A549 (cell line): ENCODE measurements around the gene P3H2. TPM values are rescaled to one million over a fixed set of nuclear protein-coding genes. Genes with fewer than 3 reads are reported as not detected.
"Not testable (repeated sequence)": the region's sequence is repeated elsewhere in the genome, so short reads cannot be mapped to it uniquely, and the experiment has no call there.

Experiments used
- ATAC-seq, 2 experiments: fragments of 200-7000 bp in 1 of 2; fragments of >200 bp in 1 of 2; cut with Nextera tagmentation in 1 of 2; cut with Tn5 transposase in 1 of 2; 3 replicates each; pipeline versions ENCODE4 v1.8.0 to v1.9.1; 2018 to 2020; ENCODE audit warnings: mild to moderate bottlenecking in 1 of 2, moderate library complexity in 1 of 2
- CTCF ChIA-PET: fragments of 300-600 bp; sonication (Branson Sonifier 250); formaldehyde crosslinking; extraction: SDS; loops from one replicate; lab custom pipeline; 2021; ENCODE audit warnings: antibody characterized with exemption, inconsistent platforms; lab: Yijun Ruan, JAX
- POLR2A ChIA-PET: fragments of 350-600 bp; formaldehyde crosslinking; extraction: SDS; loops from one replicate; lab custom pipeline; 2021; ENCODE audit warnings: antibody characterized with exemption, inconsistent platforms; lab: Yijun Ruan, JAX
- DNase-seq, 2 experiments: peaks; one replicate each; pipeline versions ENCODE4 v3.0.0 to v3.0.0-alpha.2; 2011 to 2016; ENCODE audit warnings: low read depth in 1 of 2, low spot score in 1 of 2
- FAIRE-seq: peaks from 2 replicates; lab custom pipeline; 2011; peaks lifted over from hg19 to GRCh38; lab: Jason Lieb, UNC
- H3K27ac ChIP-seq, 2 experiments: fragments of >200 bp; sonication (Bioruptor Twin); formaldehyde crosslinking; 3 replicates each; pipeline ENCODE4 v1.5.1; 2016 to 2017
- H3K4me1 ChIP-seq: fragments of >200 bp; sonication (Bioruptor Twin); formaldehyde crosslinking; 3 replicates; pipeline ENCODE4 v1.6.1; 2016
- H3K4me2 ChIP-seq: fragments of >200 bp; sonication (Bioruptor Twin); formaldehyde crosslinking; 3 replicates; pipeline ENCODE4 v1.6.1; 2016
- H3K4me3 ChIP-seq: fragments of >200 bp; sonication (Bioruptor Twin); formaldehyde crosslinking; 3 replicates; pipeline ENCODE4 v1.5.1; 2016
- H3K9me3 ChIP-seq: fragments of >200 bp; sonication (Bioruptor Twin); formaldehyde crosslinking; 3 replicates; pipeline ENCODE4 v1.6.1; 2016
- CBX8 ChIP-seq: fragments of 200-600 bp; sonication (generic); IDR thresholded peaks from 2 replicates; pipeline ENCODE4 v1.6.1; 2016
- CHD2 ChIP-seq: fragments of 150-350 bp; IDR thresholded peaks from 2 replicates; pipeline ENCODE4 v1.6.1; 2014; ENCODE audit warnings: low read length; ENCODE audit not compliant: partially characterized antibody
- FOXS1 ChIP-seq: fragments of 250-450 bp; sonication (Bioruptor Pico); IDR thresholded peaks from 2 replicates; pipeline ENCODE4 v1.5.0; 2020; ENCODE audit warnings: mild to moderate bottlenecking, moderate library complexity
- HEYL ChIP-seq: fragments of 250-450 bp; sonication (Bioruptor Pico); IDR thresholded peaks from 2 replicates; pipeline ENCODE4 v1.8.0; 2021; ENCODE audit warnings: mild to moderate bottlenecking, moderate library complexity
- HOXB13 ChIP-seq: fragments of 250-450 bp; sonication (Bioruptor Pico); IDR thresholded peaks from 2 replicates; pipeline ENCODE4 v1.5.0; 2020; ENCODE audit warnings: low read depth, mild to moderate bottlenecking, moderate library complexity
- HOXB5 ChIP-seq: fragments of 250-450 bp; sonication (Bioruptor Pico); IDR thresholded peaks from 2 replicates; pipeline ENCODE4 v1.5.0; 2020; ENCODE audit warnings: mild to moderate bottlenecking, moderate library complexity
- JUNB ChIP-seq: fragments of >200 bp; sonication (Bioruptor Twin); formaldehyde crosslinking; IDR thresholded peaks from 2 replicates; pipeline ENCODE4 v1.6.1; 2016
- KDM1A ChIP-seq: fragments of 200-600 bp; sonication (generic); IDR thresholded peaks from 2 replicates; pipeline ENCODE4 v1.6.1; 2016; ENCODE audit warnings: low read depth, mild to moderate bottlenecking
- MAZ ChIP-seq: fragments of 150-350 bp; IDR thresholded peaks from 2 replicates; pipeline ENCODE4 v1.6.1; 2014; ENCODE audit warnings: antibody characterized with exemption, low read depth, low read length, borderline replicate concordance
- NPAS2 ChIP-seq: fragments of 250-450 bp; sonication (Bioruptor Pico); IDR thresholded peaks from 2 replicates; pipeline ENCODE4 v1.8.0; 2022; ENCODE audit warnings: mild to moderate bottlenecking, moderate library complexity, borderline replicate concordance
- NR3C1 ChIP-seq: fragments of >200 bp; sonication (Bioruptor Twin); formaldehyde crosslinking; IDR thresholded peaks from 3 replicates; pipeline ENCODE4 v1.6.1; 2017
- POLR2AphosphoS2 ChIP-seq: conservative IDR thresholded peaks from 2 replicates; pipeline ENCODE4 v1.6.1; 2012; ENCODE audit warnings: low read length, improper control_type of control experiment, inconsistent platforms
- RAD21 ChIP-seq, 2 experiments: fragments of >200 bp in 1 of 2; sonication (Bioruptor Twin) in 1 of 2; formaldehyde crosslinking in 1 of 2; IDR thresholded peaks in 1 of 2; conservative IDR thresholded peaks in 1 of 2; 2 replicates in 1 of 2; 3 replicates in 1 of 2; pipeline ENCODE4 v1.6.1; 2012 to 2018; ENCODE audit warnings: inconsistent platforms in 1 of 2
- RCOR1 ChIP-seq: fragments of 150-350 bp; IDR thresholded peaks from 2 replicates; pipeline ENCODE4 v1.6.1; 2014; ENCODE audit warnings: antibody characterized with exemption, low read length, low read depth
- SMC3 ChIP-seq: fragments of >200 bp; sonication (Bioruptor Twin); formaldehyde crosslinking; IDR thresholded peaks from 3 replicates; pipeline ENCODE4 v1.6.1; 2018; ENCODE audit warnings: inconsistent platforms
- ZSCAN20 ChIP-seq: fragments of 250-450 bp; sonication (Bioruptor Pico); IDR thresholded peaks from 2 replicates; pipeline ENCODE4 v1.8.0; 2022; ENCODE audit warnings: mild to moderate bottlenecking, moderate library complexity
- WGBS: methylation state at CpG from one replicate; pipeline ENCODE4 v1.1.6; 2017; ENCODE audit errors: missing lambda C conversion rate; 5-methylcytosine and 5-hydroxymethylcytosine counted together
- polyA plus RNA-seq, 4 experiments: library from polyadenylated mRNA; depleted of rRNA in 3 of 4; stranded (reverse); fragments of >200 nt; fragmentation: RNase III in 1 of 4; extraction: RNeasy Plus Mini Kit Qiagen cat#74134 plus additional on column Dnase treatment in 1 of 4; gene quantifications; 2 replicates in 3 of 4; 3 replicates in 1 of 4; pipeline ENCODE4 v1.2.3, GENCODE V29; 2011 to 2017
- TF ChIP-seq, protein P1 (sequence below): IDR thresholded peaks from 2 replicates; pipeline ENCODE4 v1.6.1; 2012
- TF ChIP-seq, protein P2 (sequence below): fragments of 250-450 bp; sonication (Bioruptor Pico); IDR thresholded peaks from 2 replicates; pipeline ENCODE4 v1.5.0; 2021; ENCODE audit warnings: mild to moderate bottlenecking, moderate library complexity, borderline replicate concordance
- TF ChIP-seq, protein P3 (sequence below): IDR thresholded peaks from 2 replicates; pipeline ENCODE4 v1.6.1; 2012
- TF ChIP-seq, protein P4 (sequence below): IDR thresholded peaks from 2 replicates; pipeline ENCODE4 v1.6.1; 2012; ENCODE audit warnings: low read depth, borderline replicate concordance

Gene P3H2
- polyA plus RNA-seq, 2 of the 4 experiments (the other 2 are of a cell fraction): 56.6 to 72.5 TPM

DNA sequence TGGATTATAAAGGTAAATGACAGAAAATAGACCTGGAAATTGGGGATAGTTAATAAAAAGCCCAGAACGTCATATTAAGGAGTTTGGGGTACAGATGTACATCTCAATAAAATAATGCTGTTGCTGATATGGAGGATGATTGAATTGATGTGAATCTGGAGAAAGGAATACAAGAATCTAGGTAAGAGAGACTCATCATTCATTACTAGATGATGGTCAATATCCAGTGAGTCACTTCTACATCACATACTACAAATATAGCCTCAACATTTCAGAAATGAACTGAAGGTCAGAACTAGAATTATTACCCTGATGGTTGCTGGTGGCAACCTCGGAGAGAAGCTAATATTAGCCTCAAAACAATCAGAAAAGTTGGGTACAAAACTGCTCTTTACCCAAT lies 37.6 kb upstream of the P3H2 start:
- H3K4me3 ChIP-seq: no peak overlapping the region
- no peak overlapping the region for H3K4me2 ChIP-seq
- H3K9me3 ChIP-seq: no peaks in the 10 kb centered on the region
- no peak overlapping the region for H3K27ac ChIP-seq
- TF ChIP-seq, protein P1, sequence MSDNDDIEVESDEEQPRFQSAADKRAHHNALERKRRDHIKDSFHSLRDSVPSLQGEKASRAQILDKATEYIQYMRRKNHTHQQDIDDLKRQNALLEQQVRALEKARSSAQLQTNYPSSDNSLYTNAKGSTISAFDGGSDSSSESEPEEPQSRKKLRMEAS: no peak
- TF ChIP-seq POLR2AphosphoS2: no peak
- no peak for TF ChIP-seq HEYL (CRISPR knock-in tag)
- TF ChIP-seq HOXB13 (CRISPR knock-in tag): no peak
- TF ChIP-seq HOXB5: no peak
- TF ChIP-seq RAD21 (conservative IDR thresholded peaks at IDR 0.05 in 1 of 2, IDR thresholded peaks at IDR 0.05 in 1 of 2): no peak
- TF ChIP-seq JUNB: no peak
- no peak for TF ChIP-seq SMC3
- TF ChIP-seq, protein P2, sequence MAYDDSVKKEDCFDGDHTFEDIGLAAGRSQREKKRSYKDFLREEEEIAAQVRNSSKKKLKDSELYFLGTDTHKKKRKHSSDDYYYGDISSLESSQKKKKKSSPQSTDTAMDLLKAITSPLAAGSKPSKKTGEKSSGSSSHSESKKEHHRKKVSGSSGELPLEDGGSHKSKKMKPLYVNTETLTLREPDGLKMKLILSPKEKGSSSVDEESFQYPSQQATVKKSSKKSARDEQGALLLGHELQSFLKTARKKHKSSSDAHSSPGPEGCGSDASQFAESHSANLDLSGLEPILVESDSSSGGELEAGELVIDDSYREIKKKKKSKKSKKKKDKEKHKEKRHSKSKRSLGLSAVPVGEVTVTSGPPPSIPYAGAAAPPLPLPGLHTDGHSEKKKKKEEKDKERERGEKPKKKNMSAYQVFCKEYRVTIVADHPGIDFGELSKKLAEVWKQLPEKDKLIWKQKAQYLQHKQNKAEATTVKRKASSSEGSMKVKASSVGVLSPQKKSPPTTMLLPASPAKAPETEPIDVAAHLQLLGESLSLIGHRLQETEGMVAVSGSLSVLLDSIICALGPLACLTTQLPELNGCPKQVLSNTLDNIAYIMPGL (CRISPR knock-in tag): no peak
- no peak for TF ChIP-seq FOXS1 (CRISPR knock-in tag)
- TF ChIP-seq, all 56 proteins: peak for 0
- CTCF ChIA-PET: no interaction called here
- no peaks in the 10 kb centered on the region for H3K4me1 ChIP-seq
- DNase-seq (no peak), FAIRE-seq (no peak), ATAC-seq (no peak)
- POLR2A ChIA-PET: no interaction called here
- WGBS: 57% methylated on average over 2 of the region's 2 CpGs

DNA sequence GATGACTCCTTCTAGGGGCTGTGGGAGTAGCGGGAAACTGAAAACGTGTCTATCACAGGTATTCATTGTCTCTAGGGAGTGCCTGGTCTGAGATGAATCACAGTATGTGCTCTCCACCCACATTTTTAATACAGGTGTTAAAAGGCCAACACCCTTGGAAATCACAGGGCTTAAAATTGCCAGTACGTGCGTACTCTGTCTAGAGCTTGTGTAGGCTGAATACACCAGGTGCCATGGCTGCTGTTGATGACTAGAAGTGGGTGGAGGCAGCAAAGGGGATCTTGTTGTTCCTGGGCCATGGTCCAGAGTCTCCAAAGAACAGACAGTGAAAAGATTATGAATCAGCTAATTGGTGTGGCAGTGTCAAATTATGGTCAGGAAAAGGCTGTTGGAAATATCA lies 35.1 kb upstream of the P3H2 start:
- TF ChIP-seq, protein P1: no peak
- TF ChIP-seq, protein P3, sequence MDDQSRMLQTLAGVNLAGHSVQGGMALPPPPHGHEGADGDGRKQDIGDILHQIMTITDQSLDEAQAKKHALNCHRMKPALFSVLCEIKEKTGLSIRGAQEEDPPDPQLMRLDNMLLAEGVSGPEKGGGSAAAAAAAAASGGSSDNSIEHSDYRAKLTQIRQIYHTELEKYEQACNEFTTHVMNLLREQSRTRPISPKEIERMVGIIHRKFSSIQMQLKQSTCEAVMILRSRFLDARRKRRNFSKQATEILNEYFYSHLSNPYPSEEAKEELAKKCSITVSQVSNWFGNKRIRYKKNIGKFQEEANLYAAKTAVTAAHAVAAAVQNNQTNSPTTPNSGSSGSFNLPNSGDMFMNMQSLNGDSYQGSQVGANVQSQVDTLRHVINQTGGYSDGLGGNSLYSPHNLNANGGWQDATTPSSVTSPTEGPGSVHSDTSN: no peak
- TF ChIP-seq, protein P4, sequence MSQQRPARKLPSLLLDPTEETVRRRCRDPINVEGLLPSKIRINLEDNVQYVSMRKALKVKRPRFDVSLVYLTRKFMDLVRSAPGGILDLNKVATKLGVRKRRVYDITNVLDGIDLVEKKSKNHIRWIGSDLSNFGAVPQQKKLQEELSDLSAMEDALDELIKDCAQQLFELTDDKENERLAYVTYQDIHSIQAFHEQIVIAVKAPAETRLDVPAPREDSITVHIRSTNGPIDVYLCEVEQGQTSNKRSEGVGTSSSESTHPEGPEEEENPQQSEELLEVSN: no peak
- DNase-seq (no peak), ATAC-seq (no peak), FAIRE-seq (no peak)
- no peak overlapping the region for H3K4me2 ChIP-seq
- H3K4me3 ChIP-seq: no peak overlapping the region
- 93% methylated on average over 4 of the region's 4 CpGs for WGBS
- H3K27ac ChIP-seq: no peak overlapping the region
- ChIA-PET POLR2A (no interaction called here), CTCF (no interaction called here)
- H3K4me1 ChIP-seq: peaks cover 15% of the 10 kb centered on the region; the same call in 2 of the 3 replicates
- H3K9me3 ChIP-seq: no peaks in the 10 kb centered on the region

DNA sequence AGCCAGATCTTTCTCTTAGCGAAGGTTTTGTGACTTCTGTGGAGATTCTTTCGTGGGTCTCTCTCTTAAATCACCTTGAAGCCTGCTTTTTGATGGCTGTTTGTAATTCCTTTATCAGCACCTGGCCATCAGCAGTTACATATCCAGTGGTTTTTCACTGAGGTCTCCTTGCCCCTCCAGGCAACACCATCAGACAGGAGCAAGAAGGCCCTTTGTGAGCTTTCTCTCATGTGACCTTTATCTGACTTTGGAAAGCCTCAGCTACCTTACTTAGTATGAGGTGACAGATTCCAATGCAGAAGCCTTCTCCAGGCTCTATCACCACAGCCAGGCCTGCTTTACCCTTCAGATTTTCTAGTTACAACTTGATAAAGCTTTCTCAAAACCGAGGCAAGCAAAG lies 30.0 kb upstream of the P3H2 start:
- no peak for ATAC-seq
- peak overlapping the region in 1 of 2 experiments; percentile 43; a peak in 1 of 6 replicates for H3K27ac ChIP-seq
- no peak overlapping the region for H3K4me3 ChIP-seq
- POLR2A ChIA-PET: no interaction called here
- whole genome bisulfite sequencing: 77% methylated on average over 3 of the region's 3 CpGs
- DNase-seq: no peak
- TF ChIP-seq RCOR1: no peak
- TF ChIP-seq FOXS1 (CRISPR knock-in tag): no peak
- TF ChIP-seq CHD2: no peak
- no peak for TF ChIP-seq MAZ
- no peak for TF ChIP-seq ZSCAN20 (CRISPR knock-in tag)
- TF ChIP-seq NR3C1: no peak
- TF ChIP-seq KDM1A: no peak
- TF ChIP-seq CBX8: no peak
- no peak for TF ChIP-seq POLR2AphosphoS2
- TF ChIP-seq NPAS2: no peak
- TF ChIP-seq, all 56 proteins: peak for 0
- H3K4me2 ChIP-seq: no peak overlapping the region
- H3K9me3 ChIP-seq: no peaks in the 10 kb centered on the region
- H3K4me1 ChIP-seq: peaks cover 21% of the 10 kb centered on the region; the same call in 2 of the 3 replicates
- FAIRE-seq: no peak
- CTCF ChIA-PET: no interaction called here

DNA sequence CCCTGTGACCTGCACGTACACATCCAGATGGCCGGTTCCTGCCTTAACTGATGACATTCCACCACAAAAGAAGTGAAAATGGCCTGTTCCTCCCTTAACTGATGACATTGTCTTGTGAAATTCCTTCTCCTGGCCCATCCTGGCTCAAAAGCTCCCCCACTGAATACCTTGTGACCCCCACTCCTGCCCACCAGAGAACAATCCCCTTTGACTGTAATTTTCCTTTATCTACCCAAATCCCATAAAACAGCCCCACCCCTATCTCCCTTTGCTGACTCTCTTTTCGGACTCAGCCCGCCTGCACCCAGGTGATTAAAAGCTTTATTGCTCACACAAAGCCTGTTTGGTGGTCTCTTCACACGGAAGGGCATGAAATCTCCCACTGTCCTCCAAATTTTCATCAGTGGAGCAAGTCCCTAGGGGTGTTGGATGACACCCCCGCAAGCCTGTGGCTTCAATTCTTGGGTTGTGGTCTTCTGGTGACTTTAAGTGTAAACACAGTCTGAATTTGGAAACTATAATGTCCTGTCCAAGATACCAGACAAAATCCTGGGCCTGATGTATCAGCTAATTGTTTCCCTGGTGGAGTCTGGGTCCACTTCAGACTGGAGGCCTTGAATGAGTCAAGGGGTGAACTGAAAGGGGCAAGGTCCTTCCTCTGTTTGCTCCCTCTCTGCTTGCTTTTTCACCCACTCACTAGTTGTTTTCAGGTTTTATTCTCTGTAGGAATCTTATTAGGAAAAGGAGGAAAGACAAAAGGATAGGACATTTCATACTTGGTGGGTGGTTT lies 29.3 kb upstream of the P3H2 start:
- Histone ChIP-seq H3K4me1 (peaks cover 21% of the 10 kb centered on the region; the same call in 2 of the 3 replicates), H3K27ac (peak overlapping the region in 1 of 2 experiments; percentile 43; a peak in 2 of 6 replicates)
- CTCF ChIA-PET, H3K9me3 ChIP-seq, H3K4me2 ChIP-seq, H3K4me3 ChIP-seq, FAIRE-seq, POLR2A ChIA-PET, DNase-seq, ATAC-seq: not testable (repeated sequence)
- 77% methylated on average over 6 of the region's 6 CpGs for WGBS

DNA sequence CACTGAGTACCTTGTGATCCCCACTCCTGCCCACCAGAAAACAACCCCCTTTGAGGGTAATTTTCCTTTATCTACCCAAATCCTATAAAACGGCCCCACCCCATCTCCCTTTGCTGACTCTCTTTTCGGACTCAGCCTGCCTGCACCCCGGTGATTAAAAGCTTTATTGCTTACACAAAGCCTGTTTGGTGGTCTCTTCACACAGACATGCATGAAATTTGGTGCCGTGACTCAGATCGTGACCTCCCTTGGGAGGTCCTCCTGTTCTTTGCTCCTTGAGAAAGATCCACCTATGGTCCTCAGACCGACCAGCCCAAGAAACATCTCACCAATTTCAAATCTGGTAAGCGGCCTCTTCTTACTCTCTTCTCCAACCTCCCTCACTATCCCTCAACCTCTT lies 24.1 kb upstream of the P3H2 start:
- H3K27ac ChIP-seq, ATAC-seq, H3K9me3 ChIP-seq, H3K4me1 ChIP-seq, H3K4me2 ChIP-seq, H3K4me3 ChIP-seq, DNase-seq, POLR2A ChIA-PET, CTCF ChIA-PET, FAIRE-seq: not testable (repeated sequence)
- 83% methylated on average over 7 of the region's 7 CpGs for WGBS
